Skin of body (tissue), 2 donors: Measurements from ENCODE around the gene GLYATL1. TPM values are rescaled to one million over a fixed set of nuclear protein-coding genes. Genes with fewer than 3 reads are reported as not detected.
"Not testable (repeated sequence)": the region's sequence is repeated elsewhere in the genome, so short reads cannot be mapped to it uniquely, and the experiment has no call there.

Experiments used
- DNase-seq: peaks from one replicate; lab custom pipeline; 2025; lab: John Stamatoyannopoulos, UW
- total RNA-seq: library from RNA; depleted of rRNA; stranded (reverse); fragments of >200 nt; gene quantifications from one replicate; pipeline ENCODE4 v1.2.3, GENCODE V29; 2014

Gene GLYATL1
- total RNA-seq, 1 donor from 2014 or later: 0.79 TPM

GRCh38 chr11:58998480-58999290, 59.4 kb downstream of the GLYATL1 start:
- DNase-seq: no peak

DNA sequence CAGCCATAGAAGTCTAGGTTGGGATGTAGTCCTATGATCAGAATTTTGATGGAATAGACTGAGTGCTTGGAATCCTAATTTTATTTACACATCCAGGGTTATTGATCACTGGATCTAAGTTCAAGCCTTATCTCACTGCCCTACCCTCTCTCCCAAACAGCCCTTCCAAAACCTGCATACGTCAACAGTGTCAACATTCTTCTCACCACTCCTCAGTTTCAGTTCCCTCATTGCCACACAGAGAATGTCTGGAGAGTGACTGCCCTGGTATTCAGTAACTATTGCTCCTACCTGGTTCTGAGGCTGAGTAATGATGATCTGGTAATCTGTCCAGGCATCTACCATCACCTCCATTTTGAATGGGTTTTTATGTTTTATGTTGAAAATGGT, 60.0 kb downstream of the GLYATL1 start:
- no peak for DNase-seq

DNA sequence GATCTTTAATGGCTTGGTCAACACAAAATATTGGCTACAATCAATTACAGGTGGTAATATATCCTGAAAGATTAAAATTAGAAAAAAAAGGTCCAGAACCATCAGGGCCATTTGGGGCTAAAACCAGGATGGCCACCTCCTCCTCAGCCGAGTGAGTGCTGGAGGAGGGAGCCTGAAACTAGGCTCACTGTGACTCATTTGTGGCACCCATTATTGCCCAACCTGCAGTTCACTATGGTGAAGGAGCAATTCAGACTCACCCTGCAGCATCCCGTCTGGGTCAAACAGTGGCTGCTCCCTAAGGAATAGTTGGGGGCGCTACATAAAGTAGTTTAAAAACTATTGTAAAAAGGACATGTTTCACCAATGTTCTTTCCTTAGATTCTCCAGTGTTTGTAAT, 60.7 kb downstream of the GLYATL1 start:
- DNase-seq: no peak

GRCh38 chr11:59002006-59002405, 62.7 kb downstream of the GLYATL1 start:
- DNase-seq: not testable (repeated sequence)

Other genes starting within 250 kb of the GLYATL1 start
- not detected for gene GLYAT, start 207.5 kb upstream of the GLYATL1 start, total RNA-seq
- 2.8 TPM for gene GLYATL2, start 94.8 kb upstream of the GLYATL1 start, total RNA-seq
- gene GLYATL1B, start 146.8 kb downstream of the GLYATL1 start, total RNA-seq: not detected
- 10.3 TPM for gene FAM111B, start 167.7 kb downstream of the GLYATL1 start, total RNA-seq
- 46.8 TPM for gene FAM111A, start 203.4 kb downstream of the GLYATL1 start, total RNA-seq
- 14.3 TPM for gene DTX4, start 232.6 kb downstream of the GLYATL1 start, total RNA-seq